ENCODE measurements around the gene PCDHB10. TPM values are rescaled to one million over a fixed set of nuclear protein-coding genes. Genes with fewer than 3 reads are reported as not detected.
"Not testable (repeated sequence)": the region's sequence is repeated elsewhere in the genome, so short reads cannot be mapped to it uniquely, and the experiment has no call there.

PCDHB10 gene
- total and polyA plus RNA-seq, 9 donors, result 2.7 to 5.2 (median 3.1) TPM

DNA sequence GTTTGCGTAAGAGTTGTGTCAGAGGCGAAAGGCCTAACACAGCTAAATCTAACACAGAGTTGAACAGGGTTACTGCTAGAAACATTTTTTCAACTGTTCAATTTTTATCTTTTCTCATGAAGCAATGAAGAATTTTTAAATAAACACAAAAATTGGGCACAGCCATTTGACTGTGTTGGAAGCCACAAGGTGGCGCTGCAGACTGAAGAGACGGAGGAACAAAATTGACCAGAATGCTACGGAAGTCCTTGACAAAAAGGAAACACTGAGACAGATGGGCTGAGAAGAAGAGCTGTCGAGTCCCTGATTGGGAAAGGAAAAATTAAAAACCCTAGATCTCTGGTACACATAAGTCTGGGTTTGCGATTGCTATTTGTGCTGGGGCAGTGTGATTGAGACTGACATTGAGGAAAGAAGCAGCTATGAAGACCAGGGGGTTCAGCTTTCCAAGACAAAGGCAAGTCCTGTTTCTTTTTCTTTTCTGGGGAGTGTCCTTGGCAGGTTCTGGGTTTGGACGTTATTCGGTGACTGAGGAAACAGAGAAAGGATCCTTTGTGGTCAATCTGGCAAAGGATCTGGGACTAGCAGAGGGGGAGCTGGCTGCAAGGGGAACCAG lies 5.1 kb upstream of the PCDHB10 start, which contains the start of gene PCDHB9:
Gene PCDHB9, plus strand, starts transcription at position 265 of the 616 bp plus-strand sequence. Its CDS starts 158 bp downstream, at position 423.
- WGBS, 3 donors, result 12 to 23% (median 17%) methylated on average over 9 of the region's 9 CpGs
- no peak within 1 kb of the TSS for H3K27ac ChIP-seq
- H3K9me3 ChIP-seq, result peaks cover 0 to 24% of the 10 kb centered on the region in 2 donors
- H3K4me1 ChIP-seq (ENCODE audit: insufficient read depth), result no peaks in the 10 kb centered on the region
- no peaks in the 10 kb centered on the region for H3K36me3 ChIP-seq
- peak in 1 of 5 donors; percentile 33 for DNase-seq
- H3K27me3 ChIP-seq, result no peaks in the 10 kb centered on the region
- no peak within 1 kb of the TSS for H3K4me3 ChIP-seq
- intact Hi-C loops (cut with DNase I), result no loop called here
- TF ChIP-seq, protein P1, sequence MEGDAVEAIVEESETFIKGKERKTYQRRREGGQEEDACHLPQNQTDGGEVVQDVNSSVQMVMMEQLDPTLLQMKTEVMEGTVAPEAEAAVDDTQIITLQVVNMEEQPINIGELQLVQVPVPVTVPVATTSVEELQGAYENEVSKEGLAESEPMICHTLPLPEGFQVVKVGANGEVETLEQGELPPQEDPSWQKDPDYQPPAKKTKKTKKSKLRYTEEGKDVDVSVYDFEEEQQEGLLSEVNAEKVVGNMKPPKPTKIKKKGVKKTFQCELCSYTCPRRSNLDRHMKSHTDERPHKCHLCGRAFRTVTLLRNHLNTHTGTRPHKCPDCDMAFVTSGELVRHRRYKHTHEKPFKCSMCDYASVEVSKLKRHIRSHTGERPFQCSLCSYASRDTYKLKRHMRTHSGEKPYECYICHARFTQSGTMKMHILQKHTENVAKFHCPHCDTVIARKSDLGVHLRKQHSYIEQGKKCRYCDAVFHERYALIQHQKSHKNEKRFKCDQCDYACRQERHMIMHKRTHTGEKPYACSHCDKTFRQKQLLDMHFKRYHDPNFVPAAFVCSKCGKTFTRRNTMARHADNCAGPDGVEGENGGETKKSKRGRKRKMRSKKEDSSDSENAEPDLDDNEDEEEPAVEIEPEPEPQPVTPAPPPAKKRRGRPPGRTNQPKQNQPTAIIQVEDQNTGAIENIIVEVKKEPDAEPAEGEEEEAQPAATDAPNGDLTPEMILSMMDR (IDR thresholded peaks at IDR 0.05), result no peak
- no peak for TF ChIP-seq POLR2A (IDR thresholded peaks at IDR 0.05)
- TF ChIP-seq EP300 (IDR thresholded peaks at IDR 0.05), result no peak

DNA sequence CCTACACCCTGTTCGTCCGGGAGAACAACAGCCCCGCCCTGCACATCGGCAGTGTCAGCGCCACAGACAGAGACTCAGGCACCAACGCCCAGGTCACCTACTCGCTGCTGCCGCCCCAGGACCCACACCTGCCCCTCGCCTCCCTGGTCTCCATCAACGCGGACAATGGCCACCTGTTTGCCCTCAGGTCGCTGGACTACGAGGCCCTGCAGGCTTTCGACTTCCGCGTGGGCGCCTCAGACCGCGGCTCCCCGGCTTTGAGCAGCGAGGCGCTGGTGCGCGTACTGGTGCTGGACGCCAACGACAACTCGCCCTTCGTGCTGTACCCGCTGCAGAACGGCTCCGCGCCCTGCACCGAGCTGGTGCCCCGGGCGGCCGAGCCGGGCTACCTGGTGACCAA lies 3.5 kb upstream of the PCDHB10 start:
- H3K4me1 ChIP-seq (ENCODE audit: insufficient read depth); intact Hi-C loops (cut with DNase I); H3K4me3 ChIP-seq; H3K36me3 ChIP-seq; DNase-seq; H3K27me3 ChIP-seq; H3K27ac ChIP-seq: not testable (repeated sequence)
- peaks cover 0 to 22% of the 10 kb centered on the region in 2 donors for H3K9me3 ChIP-seq
- WGBS, 3 donors, result 23 to 34% (median 28%) methylated on average over 11 to 32 of the region's 37 CpGs

- H3K27ac ChIP-seq; H3K36me3 ChIP-seq; H3K4me1 ChIP-seq (ENCODE audit: insufficient read depth); H3K4me3 ChIP-seq; DNase-seq; intact Hi-C loops (cut with DNase I); H3K27me3 ChIP-seq: not testable (repeated sequence)
- H3K9me3 ChIP-seq, result peaks cover 0 to 21% of the 10 kb centered on the region in 2 donors
- WGBS, 3 donors, result 22 to 38% (median 27%) methylated on average over 19 to 35 of the region's 35 CpGs
Measured at GRCh38 chr5:141189131-141189530, 3.0 kb upstream of the PCDHB10 start.

DNA sequence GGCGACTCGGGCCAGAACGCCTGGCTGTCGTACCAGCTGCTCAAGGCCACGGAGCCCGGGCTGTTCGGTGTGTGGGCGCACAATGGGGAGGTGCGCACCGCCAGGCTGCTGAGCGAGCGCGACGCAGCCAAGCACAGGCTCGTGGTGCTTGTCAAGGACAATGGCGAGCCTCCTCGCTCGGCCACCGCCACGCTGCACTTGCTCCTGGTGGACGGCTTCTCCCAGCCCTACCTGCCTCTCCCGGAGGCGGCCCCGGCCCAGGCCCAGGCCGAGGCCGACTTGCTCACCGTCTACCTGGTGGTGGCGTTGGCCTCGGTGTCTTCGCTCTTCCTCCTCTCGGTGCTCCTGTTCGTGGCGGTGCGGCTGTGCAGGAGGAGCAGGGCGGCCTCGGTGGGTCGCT lies 2.2 kb downstream of the PCDHB10 start:
- WGBS, 3 donors, result 18 to 39% (median 24%) methylated on average over 19 to 26 of the region's 37 CpGs
- H3K27ac ChIP-seq; H3K4me3 ChIP-seq; H3K36me3 ChIP-seq; H3K9me3 ChIP-seq; DNase-seq; H3K4me1 ChIP-seq (ENCODE audit: insufficient read depth); intact Hi-C loops (cut with DNase I); H3K27me3 ChIP-seq: not testable (repeated sequence)

GRCh38 chr5:141196363-141196762 lies 4.2 kb downstream of the PCDHB10 start:
- no peak for DNase-seq
- no peak overlapping the region for H3K27ac ChIP-seq
- no peaks in the 10 kb centered on the region for H3K36me3 ChIP-seq
- intact Hi-C loops (cut with DNase I), result no loop called here
- H3K9me3 ChIP-seq, result peaks cover 6 to 10% of the 10 kb centered on the region in 2 donors
- WGBS, 3 donors, result 42 to 63% (median 56%) methylated on average over 3 of the region's 3 CpGs
- TF ChIP-seq POLR2A (IDR thresholded peaks at IDR 0.05) (no peak), EP300 (IDR thresholded peaks at IDR 0.05) (no peak)
- TF ChIP-seq, protein P1 (IDR thresholded peaks at IDR 0.05), result no peak
- no peaks in the 10 kb centered on the region for H3K27me3 ChIP-seq
- H3K4me3 ChIP-seq, result no peak overlapping the region
- no peaks in the 10 kb centered on the region for H3K4me1 ChIP-seq (ENCODE audit: insufficient read depth)

- Histone ChIP-seq H3K27ac (no peak within 1 kb of the TSS), H3K4me1 (ENCODE audit: insufficient read depth) (no peaks in the 10 kb centered on the region), H3K36me3 (no peaks in the 10 kb centered on the region), H3K4me3 (no peak within 1 kb of the TSS), H3K27me3 (no peaks in the 10 kb centered on the region), H3K9me3 (peaks cover 6 to 18% of the 10 kb centered on the region in 2 donors)
- 18 to 47% (median 45%) methylated on average over 21 of the region's 21 CpGs for WGBS, 3 donors
- TF ChIP-seq, protein P1 (IDR thresholded peaks at IDR 0.05), result no peak
- TF ChIP-seq POLR2A (IDR thresholded peaks at IDR 0.05), result no peak
- no peak for TF ChIP-seq EP300 (IDR thresholded peaks at IDR 0.05)
- DNase-seq, result no peak
- intact Hi-C loops (cut with DNase I), result no loop called here
Measured at GRCh38 chr5:141199359-141200235, 7.4 kb downstream of the PCDHB10 start, which contains the start of gene PCDHB11. TSS of gene PCDHB11 (plus strand) at chr5:141199627. CDS start at chr5:141199775, 148 bp downstream.

DNA sequence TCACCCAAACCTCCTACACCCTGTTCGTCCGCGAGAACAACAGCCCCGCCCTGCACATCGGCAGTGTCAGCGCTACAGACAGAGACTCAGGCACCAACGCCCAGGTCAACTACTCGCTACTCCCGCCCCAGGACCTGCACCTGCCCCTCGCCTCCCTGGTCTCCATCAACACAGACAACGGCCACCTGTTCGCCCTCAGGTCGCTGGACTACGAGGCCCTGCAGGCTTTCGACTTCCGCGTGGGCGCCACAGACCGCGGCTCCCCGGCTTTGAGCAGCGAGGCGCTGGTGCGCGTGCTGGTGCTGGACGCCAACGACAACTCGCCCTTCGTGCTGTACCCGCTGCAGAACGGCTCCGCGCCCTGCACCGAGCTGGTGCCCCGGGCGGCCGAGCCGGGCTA lies 9.0 kb downstream of the PCDHB10 start:
- WGBS, 3 donors, result 25 to 40% (median 28%) methylated on average over 18 to 27 of the region's 38 CpGs
- H3K36me3 ChIP-seq; DNase-seq; H3K27me3 ChIP-seq; intact Hi-C loops (cut with DNase I); H3K4me1 ChIP-seq (ENCODE audit: insufficient read depth); H3K27ac ChIP-seq; H3K4me3 ChIP-seq: not testable (repeated sequence)
- peaks cover 6 to 23% of the 10 kb centered on the region in 2 donors for H3K9me3 ChIP-seq

GRCh38 chr5:141201646-141202045 lies 9.5 kb downstream of the PCDHB10 start:
- H3K36me3 ChIP-seq; DNase-seq; H3K27me3 ChIP-seq; H3K4me1 ChIP-seq (ENCODE audit: insufficient read depth); H3K4me3 ChIP-seq; intact Hi-C loops (cut with DNase I); H3K27ac ChIP-seq: not testable (repeated sequence)
- WGBS, 3 donors, result 26 to 36% (median 29%) methylated on average over 8 to 31 of the region's 35 CpGs
- peaks cover 6 to 23% of the 10 kb centered on the region in 2 donors for H3K9me3 ChIP-seq

All from ovary (tissue), 9 donors.